NT2/D1 (cell line): ENCODE data around the gene FAM171A1.
"Not testable (repeated sequence)": the region's sequence is repeated elsewhere in the genome, so short reads cannot be mapped to it uniquely, and the experiment has no call there.

Source experiments
- DNase-seq: peaks from one replicate; pipeline ENCODE4 v3.0.0-alpha.2; 2011; ENCODE audit warnings: low read depth, low spot score
- H3K27me3 ChIP-seq: 2 replicates; pipeline ENCODE4 v1.6.0; 2011; ENCODE audit warnings: mild to moderate bottlenecking; ENCODE audit not compliant: insufficient read length, insufficient read depth
- H3K36me3 ChIP-seq: 2 replicates; pipeline ENCODE4 v1.6.1; 2011; ENCODE audit warnings: mild to moderate bottlenecking, low read length, mixed read lengths; ENCODE audit not compliant: insufficient read depth, insufficient read length
- H3K4me1 ChIP-seq: 2 replicates; pipeline ENCODE4 v1.5.1; 2011; ENCODE audit not compliant: insufficient read depth, insufficient read length
- H3K4me3 ChIP-seq: 2 replicates; pipeline ENCODE4 v1.5.1; 2011; ENCODE audit warnings: low read depth; ENCODE audit not compliant: insufficient read length
- H3K9ac ChIP-seq: 2 replicates; pipeline ENCODE4 v1.6.0; 2011; ENCODE audit warnings: low read depth; ENCODE audit not compliant: insufficient read length
- H3K9me3 ChIP-seq: 2 replicates; pipeline ENCODE4 v1.5.1; 2011; ENCODE audit warnings: mild to moderate bottlenecking, low read length; ENCODE audit not compliant: insufficient read depth
- SUZ12 ChIP-seq: IDR thresholded peaks from 2 replicates; pipeline ENCODE4 v1.6.1; 2011; ENCODE audit not compliant: insufficient read length, insufficient read depth; ENCODE audit errors: extremely low read depth
- YY1 ChIP-seq: IDR thresholded peaks from 2 replicates; pipeline ENCODE4 v1.6.1; 2011; ENCODE audit not compliant: insufficient read length, insufficient read depth
- ZNF274 ChIP-seq: IDR thresholded peaks from 2 replicates; pipeline ENCODE4 v1.6.1; 2011; ENCODE audit warnings: mild to moderate bottlenecking, low read depth, low read length

FAM171A1 gene

DNA sequence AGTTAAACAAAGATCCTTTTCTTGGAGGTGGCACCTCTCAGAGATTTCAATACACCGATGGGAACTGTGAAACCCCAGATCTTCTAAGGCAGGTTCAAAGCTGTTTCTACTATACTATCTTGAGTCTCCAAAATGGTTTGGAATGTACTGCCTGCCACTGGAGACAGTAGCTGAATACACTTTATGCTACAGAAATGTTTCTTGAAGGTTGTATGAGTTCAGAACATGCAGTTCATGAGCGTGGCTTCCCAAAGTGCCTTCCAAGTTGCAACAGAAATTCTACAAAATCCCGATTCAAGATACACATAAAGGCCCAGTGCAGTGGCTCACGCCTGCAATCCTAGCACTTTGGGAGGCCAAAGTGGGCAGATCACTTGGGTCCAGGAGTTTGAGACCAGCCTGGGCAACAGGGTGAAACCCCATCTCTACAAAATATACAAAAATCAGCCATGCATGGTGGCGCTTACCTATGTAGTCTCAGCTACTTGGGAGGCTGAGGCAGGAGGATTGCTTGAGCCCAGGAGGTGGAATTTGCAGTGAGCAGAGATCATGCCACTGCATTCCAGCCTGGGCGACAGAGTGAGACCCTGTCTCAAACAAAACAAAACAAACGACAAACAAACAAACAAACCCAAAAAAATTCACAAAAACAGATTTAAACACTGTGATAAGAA is 36.3 kb downstream of the FAM171A1 start:
- H3K4me3 ChIP-seq = no peak overlapping the region
- H3K36me3 ChIP-seq = no peaks in the 10 kb centered on the region
- TF ChIP-seq SUZ12 (no peak), ZNF274 (no peak), YY1 (no peak)
- no peak overlapping the region for H3K9ac ChIP-seq
- DNase-seq = no peak
- H3K4me1 ChIP-seq = no peaks in the 10 kb centered on the region
- no peaks in the 10 kb centered on the region for H3K9me3 ChIP-seq
- no peaks in the 10 kb centered on the region for H3K27me3 ChIP-seq

DNA sequence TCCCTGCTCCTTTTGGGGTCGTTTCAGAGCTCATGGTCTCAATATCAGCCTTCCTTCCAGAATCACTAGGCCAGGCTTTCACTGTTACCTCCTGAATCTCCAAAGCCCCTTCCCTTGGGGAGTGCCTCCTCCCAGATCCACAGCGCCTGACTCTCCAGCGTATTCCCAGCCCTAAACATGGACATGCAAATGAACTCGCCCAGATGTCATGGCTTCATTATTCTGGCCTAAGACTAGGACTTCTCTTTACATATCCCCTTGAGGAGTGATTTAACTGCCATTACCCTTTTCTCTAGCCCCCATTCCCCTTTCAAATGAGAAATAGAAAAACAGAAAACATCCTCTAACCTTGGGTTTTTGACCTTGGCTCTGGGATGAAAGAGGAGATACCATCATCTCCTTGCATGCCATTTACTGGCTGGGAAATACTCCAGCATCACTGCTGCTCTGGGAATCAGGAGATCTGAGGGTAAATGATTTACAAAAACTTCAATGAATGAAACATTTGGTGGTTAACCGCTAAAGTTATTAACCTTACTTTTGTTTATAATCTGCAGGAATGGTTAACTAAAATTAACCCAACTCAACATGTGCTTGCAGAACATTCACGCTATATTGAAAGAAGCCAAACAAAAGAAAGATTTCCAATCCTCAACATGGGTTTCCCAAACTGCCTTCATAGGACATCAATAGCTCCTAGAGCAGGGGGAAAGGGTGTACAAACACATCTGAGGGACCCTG is 37.0 kb downstream of the FAM171A1 start:
- Histone ChIP-seq H3K36me3 (peaks cover 3% of the 10 kb centered on the region), H3K9me3 (no peaks in the 10 kb centered on the region), H3K27me3 (no peaks in the 10 kb centered on the region), H3K4me3 (no peak overlapping the region), H3K9ac (no peak overlapping the region), H3K4me1 (no peaks in the 10 kb centered on the region)
- TF ChIP-seq YY1 (no peak), SUZ12 (no peak), ZNF274 (no peak)
- no peak for DNase-seq

GRCh38 chr10:15333181-15333580 is 37.9 kb downstream of the FAM171A1 start:
- H3K4me3 ChIP-seq, DNase-seq, H3K4me1 ChIP-seq, H3K27me3 ChIP-seq, H3K9me3 ChIP-seq, H3K9ac ChIP-seq, H3K36me3 ChIP-seq: not testable (repeated sequence)

GRCh38 chr10:15331461-15331860 is 39.6 kb downstream of the FAM171A1 start:
- no peak overlapping the region for H3K4me3 ChIP-seq
- H3K4me1 ChIP-seq = no peaks in the 10 kb centered on the region
- H3K27me3 ChIP-seq = no peaks in the 10 kb centered on the region
- DNase-seq = no peak
- H3K9ac ChIP-seq = no peak overlapping the region
- TF ChIP-seq SUZ12 (no peak), ZNF274 (no peak), YY1 (no peak)
- H3K36me3 ChIP-seq = peaks cover 8% of the 10 kb centered on the region
- H3K9me3 ChIP-seq = no peaks in the 10 kb centered on the region

DNA sequence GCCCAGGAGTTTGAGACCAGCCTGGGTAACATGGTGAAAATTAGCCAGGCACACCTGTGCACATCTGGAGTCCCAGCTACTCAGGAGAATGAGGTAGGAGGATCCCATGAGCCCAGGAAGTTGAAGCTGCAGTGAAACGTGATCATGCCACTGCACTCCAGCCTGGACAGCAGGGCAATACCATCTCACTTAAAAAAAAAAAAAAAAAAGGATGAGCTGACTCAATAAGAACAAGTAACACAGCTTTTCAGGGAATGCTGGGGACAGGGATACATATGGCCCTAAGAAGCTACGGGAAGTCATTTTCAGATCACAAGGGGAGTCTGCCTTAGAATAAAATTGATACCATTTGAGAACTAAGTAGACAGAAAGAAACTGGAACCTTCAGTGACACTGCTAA is 41.7 kb downstream of the FAM171A1 start:
- no peak for TF ChIP-seq YY1
- TF ChIP-seq ZNF274 = no peak
- TF ChIP-seq SUZ12 = no peak
- no peaks in the 10 kb centered on the region for H3K27me3 ChIP-seq
- no peaks in the 10 kb centered on the region for H3K9me3 ChIP-seq
- H3K4me1 ChIP-seq = no peaks in the 10 kb centered on the region
- H3K9ac ChIP-seq = no peak overlapping the region
- peaks cover 8% of the 10 kb centered on the region for H3K36me3 ChIP-seq
- DNase-seq = no peak
- H3K4me3 ChIP-seq = no peak overlapping the region

DNA sequence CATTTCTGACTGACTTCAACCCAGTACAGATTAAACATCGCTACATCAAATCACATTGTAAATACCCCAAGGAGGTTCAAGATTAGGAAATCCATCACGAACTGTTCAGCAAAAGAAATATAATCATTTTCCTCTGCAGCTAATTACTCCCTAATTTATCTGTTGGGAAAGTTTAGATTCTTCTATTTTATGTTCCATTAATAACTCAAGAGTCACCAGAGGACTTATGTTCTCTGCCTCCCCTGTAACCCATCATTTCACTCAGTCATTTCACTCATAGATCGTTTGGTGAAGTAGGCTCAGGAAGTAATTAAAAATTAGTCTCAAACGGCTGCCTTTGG is 45.2 kb downstream of the FAM171A1 start:
- DNase-seq = no peak
- no peak overlapping the region for H3K9ac ChIP-seq

DNA sequence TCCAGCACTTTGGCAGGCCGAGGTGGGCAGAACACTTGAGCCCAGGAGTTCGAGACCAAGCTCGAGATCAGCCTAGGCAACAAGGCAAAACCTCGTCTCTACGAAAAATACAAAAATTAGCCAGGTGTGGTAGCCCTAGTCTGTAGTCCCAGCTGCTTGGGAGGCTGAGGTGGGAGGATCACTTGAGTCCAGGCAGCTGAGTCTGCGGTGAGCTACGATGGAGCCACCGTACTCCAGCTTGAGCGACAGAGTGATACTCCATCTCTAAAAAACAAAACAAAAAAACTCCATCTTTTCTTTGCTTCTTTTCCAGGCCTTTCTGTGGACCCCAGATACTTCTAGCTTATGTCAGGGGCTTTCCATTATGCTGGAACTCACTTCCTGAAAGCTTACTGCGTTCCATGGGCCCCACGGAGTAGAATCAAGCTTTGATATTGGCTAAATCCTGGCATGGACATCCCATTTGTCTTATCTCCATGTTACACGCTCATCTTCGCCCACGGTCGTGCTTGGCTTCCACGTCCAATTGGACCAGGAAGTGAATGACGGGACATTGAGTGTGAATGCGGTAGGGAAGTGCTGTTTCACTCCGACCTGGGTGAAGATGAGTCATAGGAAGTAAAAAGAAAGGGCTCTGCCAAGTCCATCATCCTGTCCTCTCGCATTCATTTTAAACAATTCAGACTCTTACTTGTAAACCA is 45.7 kb downstream of the FAM171A1 start:
- TF ChIP-seq YY1 (no peak), SUZ12 (no peak), ZNF274 (no peak)
- Histone ChIP-seq H3K4me3 (no peak overlapping the region), H3K9me3 (no peaks in the 10 kb centered on the region), H3K4me1 (no peaks in the 10 kb centered on the region), H3K36me3 (peaks cover 8% of the 10 kb centered on the region), H3K9ac (no peak overlapping the region), H3K27me3 (no peaks in the 10 kb centered on the region)
- DNase-seq = no peak

More for the DNA sequence above, 45.2 kb downstream of the FAM171A1 start:
- H3K36me3 ChIP-seq = peaks cover 8% of the 10 kb centered on the region
- no peak overlapping the region for H3K4me3 ChIP-seq
- H3K9me3 ChIP-seq = no peaks in the 10 kb centered on the region
- TF ChIP-seq SUZ12 (no peak), YY1 (no peak), ZNF274 (no peak)
- no peaks in the 10 kb centered on the region for H3K4me1 ChIP-seq
- no peaks in the 10 kb centered on the region for H3K27me3 ChIP-seq
